Activated CD4-positive, alpha-beta memory T cell treated with anti-CD3 and anti-CD28 coated beads for 36 hours (primary cell): ENCODE results near the gene HAGH. TPM values are rescaled to one million over a fixed set of nuclear protein-coding genes. Genes with fewer than 3 reads are reported as not detected.
"Not testable (repeated sequence)": the region's sequence is repeated elsewhere in the genome, so short reads cannot be mapped to it uniquely, and the experiment has no call there.

ENCODE experiments used
- CTCF ChIA-PET: fragments of 350-600 bp; sonication (Branson Sonifier 250); formaldehyde crosslinking; loops from one replicate; lab custom pipeline; 2021; ENCODE audit warnings: antibody characterized with exemption, inconsistent platforms; lab: Charles Lee
- POLR2A ChIA-PET: fragments of 350-600 bp; sonication (Branson Sonifier 250); formaldehyde crosslinking; loops from one replicate; lab custom pipeline; 2021; ENCODE audit warnings: antibody characterized with exemption; lab: Charles Lee
- DNase-seq: peaks from one replicate; pipeline ENCODE4 v3.0.0-alpha.2; 2020
- H3K27ac Mint-ChIP-seq: one replicate; pipeline ENCODE4 v1.8.0; 2021; ENCODE audit warnings: mixed read lengths
- H3K27me3 Mint-ChIP-seq: one replicate; pipeline ENCODE4 v1.8.0; 2021; ENCODE audit warnings: mixed read lengths
- H3K36me3 Mint-ChIP-seq: one replicate; pipeline ENCODE4 v1.8.0; 2021; ENCODE audit warnings: mixed read lengths
- H3K4me1 Mint-ChIP-seq: one replicate; pipeline ENCODE4 v1.8.0; 2021; ENCODE audit warnings: low read depth, mixed read lengths
- H3K4me3 Mint-ChIP-seq: one replicate; pipeline ENCODE4 v1.8.0; 2021; ENCODE audit warnings: mild to moderate bottlenecking, mixed read lengths
- H3K9me3 Mint-ChIP-seq: one replicate; pipeline ENCODE4 v1.8.0; 2021; ENCODE audit warnings: mixed read lengths
- intact Hi-C: fragments of 100-400 bp; cut with micrococcal nuclease; formaldehyde crosslinking; loops from one replicate; pipeline ENCODE4 v1.15.1; 2023
- total RNA-seq, 2 experiments: library from RNA; stranded (reverse); gene quantifications; one replicate each; pipeline ENCODE4 v1.2.3, GENCODE V29; 2021

The HAGH gene
- total RNA-seq, 2 experiments from 2014 or later, result 45.1 to 46.2 TPM

DNA sequence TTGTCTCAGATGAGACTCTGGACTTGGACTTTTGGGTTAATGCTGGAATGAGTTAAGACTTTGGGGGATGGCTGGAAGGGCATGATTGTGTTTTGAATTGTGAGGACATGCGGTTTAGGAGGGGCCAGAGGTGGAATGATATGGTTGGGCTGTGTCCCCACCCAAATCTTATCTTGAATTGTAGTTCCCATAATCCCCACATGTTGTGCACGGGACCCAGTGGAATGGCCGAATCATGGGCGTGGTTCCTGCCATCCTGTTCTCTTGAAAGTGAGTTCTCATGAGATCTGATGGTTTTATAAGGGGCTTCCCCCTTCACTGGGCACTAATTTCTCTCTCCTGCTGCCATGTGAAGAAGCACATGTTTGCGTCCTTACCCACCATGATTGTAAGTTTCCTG, 27.4 kb downstream of the HAGH start:
- H3K27ac Mint-ChIP-seq, H3K27me3 Mint-ChIP-seq, DNase-seq, H3K4me1 Mint-ChIP-seq, intact Hi-C loops, H3K36me3 Mint-ChIP-seq, POLR2A ChIA-PET, H3K4me3 Mint-ChIP-seq: not testable (repeated sequence)
- H3K9me3 Mint-ChIP-seq, result peaks cover 25% of the 10 kb centered on the region
- CTCF ChIA-PET, result interaction anchor here (1.3 kb wide), 1 partner anchor 25 kb away, joined by 3 read pairs; no protein-coding TSS in a partner anchor

GRCh38 chr16:1794908-1795666, 31.5 kb downstream of the HAGH start:
- Mint-ChIP-seq H3K36me3 (peaks cover 5% of the 10 kb centered on the region), H3K4me1 (no peaks in the 10 kb centered on the region), H3K27ac (no peak overlapping the region), H3K9me3 (peaks cover 22% of the 10 kb centered on the region), H3K4me3 (no peak overlapping the region), H3K27me3 (no peaks in the 10 kb centered on the region)
- intact Hi-C loops, result no loop called here
- POLR2A ChIA-PET, result no interaction called here
- CTCF ChIA-PET, result no interaction called here
- no peak for DNase-seq

DNA sequence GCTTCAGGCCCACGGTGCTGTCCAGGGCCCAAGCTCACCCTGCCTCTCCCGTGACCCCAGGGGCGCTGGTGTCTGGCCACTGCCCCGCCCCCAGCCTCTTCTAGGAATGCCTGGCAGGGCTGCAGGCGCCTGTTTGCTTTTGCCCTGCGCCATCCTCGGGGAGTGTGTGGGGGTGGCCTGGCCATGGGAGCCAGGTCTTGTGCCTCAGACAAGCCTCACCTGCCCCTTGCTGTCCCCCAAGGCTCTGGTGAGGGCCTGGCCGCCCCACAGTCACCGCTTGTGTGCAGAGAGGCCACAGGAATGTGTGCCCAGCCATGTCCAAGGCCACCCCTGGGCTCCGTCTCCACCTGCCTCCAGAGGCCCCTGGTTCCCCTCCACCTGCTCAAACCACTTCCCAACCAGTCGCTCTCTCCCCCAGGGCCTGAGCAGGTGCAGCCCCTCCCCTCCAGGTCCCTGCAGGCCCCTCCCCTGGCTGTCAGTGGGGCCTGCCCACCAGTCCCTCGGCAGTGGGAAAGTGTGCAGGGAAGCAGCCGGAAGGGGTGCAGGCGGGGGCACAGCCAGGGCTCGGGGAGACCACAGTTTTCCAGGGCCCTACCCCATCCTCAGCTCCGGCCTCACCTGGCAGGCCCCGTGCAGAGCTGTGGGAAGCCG, 32.3 kb downstream of the HAGH start:
- ChIA-PET POLR2A (no interaction called here), CTCF (no interaction called here)
- intact Hi-C loops, result no loop called here
- Mint-ChIP-seq H3K4me3 (no peak overlapping the region), H3K27ac (no peak overlapping the region), H3K4me1 (no peaks in the 10 kb centered on the region), H3K27me3 (no peaks in the 10 kb centered on the region), H3K9me3 (peaks cover 15% of the 10 kb centered on the region), H3K36me3 (peaks cover 4% of the 10 kb centered on the region)
- no peak for DNase-seq

GRCh38 chr16:1793578-1794220, 32.9 kb downstream of the HAGH start, which contains the start of gene IGFALS:
IGFALS (minus strand) TSS chr16:1793705; CDS start chr16:1793652, 53 bp downstream.
- POLR2A ChIA-PET, result interaction anchor here (1.2 kb wide), 1 partner anchor 13 kb away, joined by 3 read pairs; no protein-coding TSS in a partner anchor
- H3K4me3 Mint-ChIP-seq, result no peak within 1 kb of the TSS

DNA sequence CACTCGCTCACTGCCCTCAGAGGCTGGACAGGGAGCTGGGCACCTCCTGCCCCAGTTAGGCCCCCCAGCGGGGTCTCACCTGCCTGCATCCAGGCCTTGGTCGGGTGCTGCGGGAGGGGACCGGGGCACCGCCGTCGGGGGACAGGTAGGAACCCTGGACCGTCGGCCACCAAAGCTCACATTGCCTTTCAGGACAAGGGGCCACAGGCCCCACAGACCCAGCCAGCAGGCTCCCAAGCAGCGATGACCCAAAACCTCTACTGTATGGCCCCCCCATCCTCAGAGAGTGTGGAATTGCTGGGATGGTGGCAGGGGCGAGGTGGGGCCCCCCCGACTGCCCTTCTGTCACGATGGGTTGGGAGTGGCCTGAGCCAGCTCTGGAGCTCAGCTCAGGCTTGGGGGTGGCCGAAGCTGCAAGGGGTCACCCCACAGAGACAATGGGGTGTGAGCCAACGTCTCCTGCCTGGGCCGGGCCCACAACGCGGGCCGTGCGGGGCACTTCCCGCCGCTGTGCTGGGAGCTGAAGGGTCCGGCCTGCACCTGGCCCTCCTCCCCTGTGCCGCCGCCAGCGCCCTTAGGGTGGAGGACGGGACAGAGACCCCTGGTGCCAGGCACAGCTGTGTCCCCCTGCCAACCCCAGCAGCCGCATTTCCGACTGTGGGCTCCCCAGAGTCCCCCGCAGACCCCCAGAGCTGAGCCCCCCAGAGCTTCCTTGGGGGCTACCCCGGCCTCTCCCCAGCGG, 33.6 kb downstream of the HAGH start:
- no peaks in the 10 kb centered on the region for H3K4me1 Mint-ChIP-seq
- H3K9me3 Mint-ChIP-seq, result peaks cover 7% of the 10 kb centered on the region
- H3K27ac Mint-ChIP-seq, result no peak overlapping the region
- peaks cover 7% of the 10 kb centered on the region for H3K36me3 Mint-ChIP-seq
- POLR2A ChIA-PET, result interaction anchor here (0.6 to 1.2 kb wide), 2 partner anchors 13 to 223 kb away, joined by 3 read pairs; no protein-coding TSS in a partner anchor
- CTCF ChIA-PET, result no interaction called here
- intact Hi-C loops, result no loop called here
- no peak overlapping the region for H3K4me3 Mint-ChIP-seq
- no peak for DNase-seq
- no peaks in the 10 kb centered on the region for H3K27me3 Mint-ChIP-seq

More at GRCh38 chr16:1793578-1794220, 32.9 kb downstream of the HAGH start, which contains the start of gene IGFALS:
- Mint-ChIP-seq H3K4me1 (no peaks in the 10 kb centered on the region), H3K9me3 (peaks cover 8% of the 10 kb centered on the region), H3K27me3 (no peaks in the 10 kb centered on the region), H3K36me3 (peaks cover 7% of the 10 kb centered on the region), H3K27ac (no peak within 1 kb of the TSS)
- DNase-seq, result no peak
- intact Hi-C loops, result no loop called here
- CTCF ChIA-PET, result no interaction called here

DNA sequence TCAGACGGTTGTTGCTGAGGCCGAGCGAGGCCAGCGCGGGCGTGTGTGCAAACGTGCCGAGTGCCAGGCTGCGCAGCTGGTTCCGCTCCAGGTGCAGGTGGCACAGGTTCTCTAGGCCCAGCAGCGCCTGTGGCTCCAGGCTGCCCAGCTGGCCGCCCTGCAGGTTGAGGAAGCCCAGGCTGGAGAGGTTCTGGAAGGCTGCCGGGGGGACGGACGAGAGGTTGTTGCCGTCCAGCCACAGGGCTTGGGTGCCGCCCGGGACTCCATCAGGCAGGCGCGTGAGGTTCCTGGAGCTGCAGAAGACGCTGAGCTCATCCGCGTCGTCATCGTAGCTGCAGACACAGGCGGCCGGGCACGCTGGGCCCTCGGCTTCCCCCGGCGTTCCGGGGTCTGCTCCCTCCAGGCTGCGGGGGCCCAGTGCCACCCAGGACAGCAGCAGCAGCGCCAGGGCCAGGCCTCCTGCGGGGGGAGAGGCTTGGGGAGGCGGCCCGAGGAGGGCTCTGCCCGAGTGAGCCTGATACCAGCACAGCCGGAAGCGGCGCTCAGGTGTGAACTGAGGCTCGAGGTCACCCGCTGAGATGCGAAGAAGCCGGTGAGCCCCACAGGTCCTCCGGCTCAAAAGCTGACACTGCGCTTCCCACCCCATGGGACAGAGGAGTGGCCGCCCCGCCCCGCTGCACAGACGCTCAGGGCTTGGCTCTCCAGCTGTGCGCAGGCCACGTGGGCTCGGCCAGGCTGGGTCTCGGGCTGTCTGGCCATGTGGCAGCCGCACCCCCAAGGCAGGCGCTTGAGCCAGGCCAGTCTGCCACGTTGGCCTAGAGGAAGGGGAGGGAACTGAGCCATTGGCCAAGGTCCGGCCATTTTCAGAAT, 34.4 kb downstream of the HAGH start:
- CTCF ChIA-PET, result no interaction called here
- intact Hi-C loops, result no loop called here
- H3K4me1 Mint-ChIP-seq, result no peaks in the 10 kb centered on the region

DNA sequence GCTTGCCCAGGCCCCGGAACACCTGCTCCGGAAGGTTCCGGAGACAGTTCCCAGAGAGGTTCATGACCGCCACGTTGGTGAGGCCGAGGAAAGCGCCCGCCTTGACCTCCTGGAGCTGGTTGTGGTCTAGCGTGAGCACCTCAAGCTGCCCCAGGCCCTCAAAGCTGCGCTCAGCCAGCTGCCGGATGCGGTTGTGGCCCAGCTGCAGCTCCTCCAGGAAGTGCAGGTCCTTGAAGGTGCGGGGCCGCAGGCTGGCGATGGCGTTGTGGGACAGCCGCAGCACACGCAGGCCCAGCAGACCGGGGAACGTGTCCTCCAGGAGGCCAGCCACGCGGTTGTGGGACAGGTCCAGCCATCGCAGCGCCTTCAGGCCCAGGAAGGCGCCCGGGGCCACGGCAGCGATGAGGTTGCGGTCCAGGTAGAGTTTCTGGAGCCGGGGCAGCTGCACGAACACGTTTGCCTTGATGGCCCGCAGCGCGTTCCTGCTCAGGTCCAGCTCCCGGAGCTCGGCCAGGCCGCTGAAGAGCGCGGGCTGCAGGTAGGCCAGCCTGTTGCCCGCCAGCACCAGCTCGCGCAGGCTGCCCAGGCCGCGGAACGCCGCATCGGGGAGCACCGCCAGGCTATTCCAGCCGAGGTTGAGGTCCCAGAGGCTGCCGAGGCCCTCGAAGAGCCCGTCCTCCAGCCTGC, 35.2 kb downstream of the HAGH start:
- Mint-ChIP-seq H3K27ac (no peak overlapping the region), H3K4me3 (no peak overlapping the region), H3K27me3 (no peaks in the 10 kb centered on the region), H3K9me3 (no peaks in the 10 kb centered on the region), H3K4me1 (no peaks in the 10 kb centered on the region), H3K36me3 (peaks cover 5% of the 10 kb centered on the region)
- POLR2A ChIA-PET, result no interaction called here
- no peak for DNase-seq
- CTCF ChIA-PET, result no interaction called here
- intact Hi-C loops, result no loop called here

More for the DNA sequence above, 34.4 kb downstream of the HAGH start:
- H3K27ac Mint-ChIP-seq, result no peak overlapping the region
- peaks cover 2% of the 10 kb centered on the region for H3K9me3 Mint-ChIP-seq
- H3K36me3 Mint-ChIP-seq, result peaks cover 6% of the 10 kb centered on the region
- DNase-seq, result no peak
- no peak overlapping the region for H3K4me3 Mint-ChIP-seq
- POLR2A ChIA-PET, result interaction anchor here (0.6 to 1.2 kb wide), 2 partner anchors 12 to 224 kb away, joined by 3 read pairs; no protein-coding TSS in a partner anchor
- no peaks in the 10 kb centered on the region for H3K27me3 Mint-ChIP-seq

DNA sequence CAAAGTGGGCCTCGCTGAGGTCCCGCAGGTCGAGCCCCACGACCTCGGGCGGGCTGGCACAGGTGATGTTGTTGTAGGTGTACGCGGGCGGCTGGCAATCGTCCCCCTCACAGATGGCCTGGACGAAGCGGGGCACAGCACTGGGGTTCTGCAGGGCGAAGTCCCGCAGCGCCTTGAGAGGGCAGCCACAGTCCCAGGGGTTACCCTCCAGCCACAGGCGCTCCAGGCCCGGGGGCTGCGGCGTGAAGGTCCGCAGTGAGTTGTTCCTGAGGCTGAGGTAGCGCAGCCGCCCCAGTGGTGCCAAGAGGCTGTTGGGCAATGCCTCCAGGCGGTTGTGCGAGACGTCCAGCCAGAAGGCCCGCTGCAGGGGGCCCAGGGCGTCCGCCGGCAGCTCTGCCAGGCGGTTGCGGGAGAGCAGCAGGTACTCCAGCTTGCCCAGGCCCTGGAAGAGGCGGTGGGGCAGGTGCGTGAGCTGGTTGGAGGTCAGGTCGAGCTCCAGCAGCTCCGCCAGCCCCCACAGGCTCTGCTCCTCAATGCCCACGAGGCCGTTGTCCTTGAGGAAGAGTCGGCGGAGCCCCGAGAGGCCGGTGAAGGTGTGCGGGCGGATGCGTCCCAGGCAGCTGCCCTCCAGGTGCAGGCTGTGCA, 35.9 kb downstream of the HAGH start:
- intact Hi-C loops, result no loop called here
- ChIA-PET CTCF (no interaction called here), POLR2A (no interaction called here)
- no peak overlapping the region for H3K4me3 Mint-ChIP-seq
- H3K27me3 Mint-ChIP-seq, result no peaks in the 10 kb centered on the region
- DNase-seq, result no peak
- H3K9me3 Mint-ChIP-seq, result no peaks in the 10 kb centered on the region
- no peak overlapping the region for H3K27ac Mint-ChIP-seq
- no peaks in the 10 kb centered on the region for H3K4me1 Mint-ChIP-seq
- peaks cover 5% of the 10 kb centered on the region for H3K36me3 Mint-ChIP-seq

- no peak overlapping the region for H3K4me3 Mint-ChIP-seq
- peaks cover 2% of the 10 kb centered on the region for H3K4me1 Mint-ChIP-seq
- H3K27me3 Mint-ChIP-seq, result no peaks in the 10 kb centered on the region
- ChIA-PET CTCF (no interaction called here), POLR2A (no interaction called here)
- no peak for DNase-seq
- H3K27ac Mint-ChIP-seq, result no peak overlapping the region
- H3K36me3 Mint-ChIP-seq, result peaks cover 5% of the 10 kb centered on the region
- no peaks in the 10 kb centered on the region for H3K9me3 Mint-ChIP-seq
- intact Hi-C loops, result no loop called here
Observed at GRCh38 chr16:1790261-1790610, 36.4 kb downstream of the HAGH start.

DNA sequence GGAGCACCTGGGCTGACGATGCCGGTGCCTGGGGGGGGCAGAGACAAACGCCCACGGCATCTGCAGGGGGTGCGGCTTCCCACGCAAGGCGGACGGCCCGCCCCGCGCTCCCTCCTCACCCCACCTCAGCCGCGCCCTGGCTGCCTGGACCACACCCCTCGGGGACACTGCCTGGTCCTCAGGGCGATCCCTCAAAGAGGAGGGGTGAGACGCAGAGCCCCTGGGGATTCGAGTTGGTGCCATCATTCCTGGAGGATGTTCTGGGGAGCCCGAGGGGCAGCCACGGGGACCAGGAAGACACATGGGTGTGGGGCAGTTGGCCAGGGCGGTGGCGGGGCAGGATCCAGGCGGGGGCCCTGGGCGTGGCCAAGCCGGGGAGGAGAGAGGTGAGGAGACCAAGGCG, 37.0 kb downstream of the HAGH start:
- Mint-ChIP-seq H3K27me3 (no peaks in the 10 kb centered on the region), H3K36me3 (peaks cover 5% of the 10 kb centered on the region), H3K4me1 (peaks cover 5% of the 10 kb centered on the region), H3K27ac (no peak overlapping the region), H3K4me3 (no peak overlapping the region), H3K9me3 (no peaks in the 10 kb centered on the region)
- POLR2A ChIA-PET, result no interaction called here
- intact Hi-C loops, result no loop called here
- no peak for DNase-seq
- CTCF ChIA-PET, result no interaction called here
